Neuronal stem cell (in vitro differentiated cells): ENCODE results near the gene FYB2.
A peak's percentile ranks its signal among the peaks of the same experiment; 100 is the strongest.

ENCODE experiments used
- DNase-seq: peaks from one replicate; pipeline ENCODE4 v3.0.0-alpha.2; 2013; ENCODE audit warnings: low spot score
- H2AFZ ChIP-seq: one replicate; pipeline ENCODE4 v1.6.1; 2013; ENCODE audit warnings: mild to moderate bottlenecking, low read length, inconsistent platforms
- H2AK5ac ChIP-seq: 2 replicates; pipeline ENCODE4 v1.6.1; 2013; ENCODE audit warnings: low read depth, mild to moderate bottlenecking, inconsistent platforms, low read length, moderate library complexity, mixed read lengths
- H2BK120ac ChIP-seq: 2 replicates; pipeline ENCODE4 v1.6.1; 2013; ENCODE audit warnings: low read depth, mild to moderate bottlenecking, inconsistent platforms, low read length, moderate library complexity, mixed read lengths
- H2BK12ac ChIP-seq: one replicate; pipeline ENCODE4 v1.6.1; 2013; ENCODE audit warnings: low read length, inconsistent platforms
- H2BK15ac ChIP-seq: 2 replicates; pipeline ENCODE4 v1.6.1; 2013; ENCODE audit warnings: mild to moderate bottlenecking, low read length, inconsistent platforms, mixed read lengths
- H2BK5ac ChIP-seq: one replicate; pipeline ENCODE4 v1.6.1; 2013; ENCODE audit warnings: inconsistent platforms, mild to moderate bottlenecking, low read length, moderate library complexity
- H3K14ac ChIP-seq: one replicate; pipeline ENCODE4 v1.6.1; 2013; ENCODE audit warnings: low read length, inconsistent platforms
- H3K18ac ChIP-seq: 2 replicates; pipeline ENCODE4 v1.6.1; 2013; ENCODE audit warnings: low read length, inconsistent platforms
- H3K23ac ChIP-seq: 2 replicates; pipeline ENCODE4 v1.6.1; 2013; ENCODE audit warnings: low read depth, mild to moderate bottlenecking, mixed read lengths, low read length, inconsistent platforms; ENCODE audit not compliant: poor library complexity
- H3K27ac ChIP-seq: replicated peaks from 3 replicates; pipeline ENCODE4 v1.5.1; 2013; ENCODE audit warnings: low read length, inconsistent platforms
- H3K27me3 ChIP-seq, 3 experiments: 2 replicates each; pipeline ENCODE4 v1.6.1; 2013; ENCODE audit warnings: low read length in 3 of 3, mild to moderate bottlenecking in 2 of 3, inconsistent platforms in 1 of 3, low read depth in 1 of 3, mixed read lengths in 1 of 3, moderate library complexity in 1 of 3; ENCODE audit not compliant: control insufficient read depth in 3 of 3, insufficient read depth in 3 of 3
- H3K36me3 ChIP-seq, 2 donors: replicated peaks in 1 of 2; 2 replicates each; pipeline ENCODE4 v1.6.1; 2013; ENCODE audit warnings: low read length in 2 of 2; ENCODE audit not compliant: control insufficient read depth in 2 of 2, insufficient read depth in 2 of 2
- H3K4ac ChIP-seq: 2 replicates; pipeline ENCODE4 v1.6.1; 2013; ENCODE audit warnings: inconsistent platforms, mild to moderate bottlenecking, low read length, moderate library complexity
- H3K4me1 ChIP-seq, 2 donors: 1 replicate in 1 of 2; 2 replicates in 1 of 2; pipeline ENCODE4 v1.6.1; 2013; ENCODE audit warnings: low read length in 2 of 2, low read depth in 1 of 2; ENCODE audit not compliant: control insufficient read depth in 2 of 2, insufficient read depth in 1 of 2
- H3K4me2 ChIP-seq: one replicate; pipeline ENCODE4 v1.6.1; 2013; ENCODE audit warnings: mild to moderate bottlenecking, low read length, inconsistent platforms; ENCODE audit not compliant: insufficient read depth, poor library complexity, severe bottlenecking
- H3K4me3 ChIP-seq, 2 donors: 2 replicates each; pipeline ENCODE4 v1.5.1; 2013; ENCODE audit warnings: low read length in 2 of 2, mild to moderate bottlenecking in 2 of 2, inconsistent platforms in 1 of 2, moderate library complexity in 1 of 2
- H3K79me1 ChIP-seq: one replicate; pipeline ENCODE4 v1.6.1; 2013; ENCODE audit warnings: low read depth, mild to moderate bottlenecking, inconsistent platforms, low read length, moderate library complexity
- H3K9ac ChIP-seq: one replicate; pipeline ENCODE4 v1.6.1; 2013; ENCODE audit warnings: mild to moderate bottlenecking, low read depth, low read length, inconsistent platforms; ENCODE audit not compliant: poor library complexity
- H3K9me3 ChIP-seq, 2 donors: replicated peaks in 1 of 2; 2 replicates each; pipeline versions ENCODE3 to v1.6.1; 2013; ENCODE audit warnings: low read length in 2 of 2, mild to moderate bottlenecking in 2 of 2, inconsistent platforms in 1 of 2, low read depth in 1 of 2, mixed read lengths in 1 of 2, moderate library complexity in 1 of 2; ENCODE audit not compliant: control insufficient read depth in 2 of 2, insufficient read depth in 1 of 2
- H4K8ac ChIP-seq: one replicate; pipeline ENCODE4 v1.6.1; 2013; ENCODE audit warnings: low read depth, mild to moderate bottlenecking, inconsistent platforms, low read length, moderate library complexity
- H4K91ac ChIP-seq: one replicate; pipeline ENCODE4 v1.6.1; 2013; ENCODE audit warnings: low read length, low read depth, mild to moderate bottlenecking, inconsistent platforms; ENCODE audit not compliant: poor library complexity
- WGBS, 2 donors: extraction: QIAGEN DNeasy Blood & Tissue Kit; methylation state at CpG; one replicate each; pipeline ENCODE4 v1.1.7; 2013; ENCODE audit warnings: missing lambda C conversion rate in 2 of 2, mixed read lengths in 1 of 2; ENCODE audit not compliant: insufficient read length in 2 of 2, insufficient replicate concordance in 1 of 2; ENCODE audit errors: extremely low coverage in 2 of 2; 5-methylcytosine and 5-hydroxymethylcytosine counted together

The FYB2 gene

GRCh38 chr1:56808410-56808809, 10.8 kb downstream of the FYB2 start:
- Histone ChIP-seq H2BK15ac (no peak overlapping the region), H3K14ac (no peak overlapping the region), H2AK5ac (no peak overlapping the region), H3K4ac (no peak overlapping the region), H2BK12ac (no peak overlapping the region), H3K9me3 (peaks cover 0 to 1% of the 10 kb centered on the region in 2 donors), H3K18ac (no peak overlapping the region), H3K4me1 (peaks cover 0 to 4% of the 10 kb centered on the region in 2 donors), H4K8ac (no peak overlapping the region), H2BK120ac (no peak overlapping the region), H3K27me3 (peaks cover 0 to 13% (median 0%) of the 10 kb centered on the region in 3 experiments), H2AFZ (no peak overlapping the region), H3K4me2 (no peak overlapping the region), H3K9ac (no peak overlapping the region), H4K91ac (no peak overlapping the region), H2BK5ac (no peak overlapping the region), H3K23ac (no peak overlapping the region), H3K36me3 (no peaks in the 10 kb centered on the region), H3K27ac (no peak overlapping the region), H3K4me3 (no peak overlapping the region), H3K79me1 (no peaks in the 10 kb centered on the region)
- whole genome bisulfite sequencing, 2 donors = no CpG with 5 or more reads among the region's 1 CpG
- no peak for DNase-seq

GRCh38 chr1:56806804-56807203, 12.4 kb downstream of the FYB2 start:
- H2AK5ac ChIP-seq = no peak overlapping the region
- H3K79me1 ChIP-seq = no peaks in the 10 kb centered on the region
- H2BK120ac ChIP-seq = no peak overlapping the region
- H3K4ac ChIP-seq = no peak overlapping the region
- no peak for DNase-seq
- peaks cover 0 to 1% of the 10 kb centered on the region in 2 donors for H3K9me3 ChIP-seq
- no peak overlapping the region for H4K8ac ChIP-seq
- H2AFZ ChIP-seq = no peak overlapping the region
- H3K4me3 ChIP-seq = no peak overlapping the region
- H3K9ac ChIP-seq = no peak overlapping the region
- peaks cover 0 to 13% (median 0%) of the 10 kb centered on the region in 3 experiments for H3K27me3 ChIP-seq
- H3K36me3 ChIP-seq = no peaks in the 10 kb centered on the region
- no peak overlapping the region for H3K23ac ChIP-seq
- no CpG with 5 or more reads among the region's 3 CpGs for WGBS, 2 donors
- H3K27ac ChIP-seq = no peak overlapping the region
- H3K18ac ChIP-seq = no peak overlapping the region
- no peak overlapping the region for H4K91ac ChIP-seq
- H2BK15ac ChIP-seq = no peak overlapping the region
- no peak overlapping the region for H3K4me2 ChIP-seq
- H2BK12ac ChIP-seq = no peak overlapping the region
- H3K14ac ChIP-seq = no peak overlapping the region
- H2BK5ac ChIP-seq = no peak overlapping the region
- peaks cover 0 to 4% of the 10 kb centered on the region in 2 donors for H3K4me1 ChIP-seq

- H3K9ac ChIP-seq = no peak overlapping the region
- H2BK15ac ChIP-seq = no peak overlapping the region
- no peaks in the 10 kb centered on the region for H3K36me3 ChIP-seq
- no peak overlapping the region for H2BK120ac ChIP-seq
- H3K4me1 ChIP-seq = peaks cover 0 to 2% of the 10 kb centered on the region in 2 donors
- no peak overlapping the region for H3K18ac ChIP-seq
- no CpG with 5 or more reads among the region's 5 CpGs for WGBS, 2 donors
- H4K8ac ChIP-seq = no peak overlapping the region
- peaks cover 0 to 1% of the 10 kb centered on the region in 2 donors for H3K9me3 ChIP-seq
- H3K4me2 ChIP-seq = no peak overlapping the region
- H3K4ac ChIP-seq = no peak overlapping the region
- H3K23ac ChIP-seq = no peak overlapping the region
- no peak overlapping the region for H2AFZ ChIP-seq
- H3K79me1 ChIP-seq = no peaks in the 10 kb centered on the region
- H4K91ac ChIP-seq = no peak overlapping the region
- no peak overlapping the region for H3K14ac ChIP-seq
- peak; percentile 56 for DNase-seq
- no peak overlapping the region for H3K4me3 ChIP-seq
- no peak overlapping the region for H2AK5ac ChIP-seq
- no peak overlapping the region for H2BK5ac ChIP-seq
- H3K27me3 ChIP-seq = no peaks in the 10 kb centered on the region
- H3K27ac ChIP-seq = no peak overlapping the region
- no peak overlapping the region for H2BK12ac ChIP-seq
Measured at GRCh38 chr1:56803561-56804156, 15.5 kb downstream of the FYB2 start.

GRCh38 chr1:56799605-56800400, 19.4 kb downstream of the FYB2 start:
- no peak overlapping the region for H3K27ac ChIP-seq
- no peak overlapping the region for H3K4ac ChIP-seq
- no peak overlapping the region for H3K9ac ChIP-seq
- H2BK12ac ChIP-seq = no peak overlapping the region
- H3K9me3 ChIP-seq = no peaks in the 10 kb centered on the region
- no peak overlapping the region for H2BK15ac ChIP-seq
- H2BK120ac ChIP-seq = no peak overlapping the region
- H2AK5ac ChIP-seq = no peak overlapping the region
- H3K4me3 ChIP-seq = no peak overlapping the region
- H2BK5ac ChIP-seq = no peak overlapping the region
- no peak overlapping the region for H3K4me2 ChIP-seq
- H4K91ac ChIP-seq = no peak overlapping the region
- WGBS, 2 donors = no CpG with 5 or more reads among the region's 7 CpGs
- DNase-seq = no peak
- H3K27me3 ChIP-seq = peaks cover 0 to 5% (median 0%) of the 10 kb centered on the region in 3 experiments
- no peak overlapping the region for H3K18ac ChIP-seq
- no peaks in the 10 kb centered on the region for H3K79me1 ChIP-seq
- H2AFZ ChIP-seq = no peak overlapping the region
- no peak overlapping the region for H3K23ac ChIP-seq
- H3K4me1 ChIP-seq = peaks cover 0 to 6% of the 10 kb centered on the region in 2 donors
- H3K36me3 ChIP-seq = no peaks in the 10 kb centered on the region
- H4K8ac ChIP-seq = no peak overlapping the region
- H3K14ac ChIP-seq = no peak overlapping the region
